HG03045 (cell line): Measurements from ENCODE around the gene MEGF11.
"Not testable (repeated sequence)": the region's sequence is repeated elsewhere in the genome, so short reads cannot be mapped to it uniquely, and the experiment has no call there.

Experiments
- ATAC-seq: cut with Tn5 transposase; IDR thresholded peaks from one replicate; pipeline ENCODE4 v1.9.1; 2021; ENCODE audit warnings: mild to moderate bottlenecking, moderate library complexity; ENCODE audit not compliant: unreplicated experiment

The MEGF11 gene

DNA sequence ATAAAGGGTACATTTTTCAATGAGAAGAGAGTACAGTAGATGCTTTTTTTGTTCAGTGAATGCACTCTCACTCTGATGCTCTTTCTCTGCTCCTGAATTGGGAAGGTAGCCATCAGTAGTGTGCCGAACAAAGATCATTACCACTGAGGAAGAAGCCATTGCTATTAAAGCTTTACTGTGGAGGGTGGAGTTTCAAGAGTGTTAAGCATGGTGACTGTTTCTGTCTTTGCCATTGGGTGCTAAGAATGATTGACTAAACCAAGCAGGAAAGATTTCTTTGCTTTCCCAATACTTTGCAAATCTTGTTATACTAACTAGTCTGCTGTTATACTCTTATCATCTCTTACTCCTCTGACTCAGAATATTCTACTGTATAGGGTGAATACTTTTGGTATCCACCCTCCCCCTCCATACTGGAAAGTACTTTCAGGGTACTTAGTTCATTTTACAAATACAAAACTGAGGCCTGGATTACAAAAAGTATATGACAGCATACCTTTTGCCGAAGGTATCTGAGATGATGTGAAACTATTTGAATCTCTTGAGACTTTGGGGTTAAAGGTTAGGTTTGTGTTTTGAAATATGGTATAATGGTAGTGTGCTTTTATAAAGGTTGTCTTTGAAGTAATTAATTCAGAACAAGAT, 382.5 kb downstream of the MEGF11 start:
- no peak for ATAC-seq

DNA sequence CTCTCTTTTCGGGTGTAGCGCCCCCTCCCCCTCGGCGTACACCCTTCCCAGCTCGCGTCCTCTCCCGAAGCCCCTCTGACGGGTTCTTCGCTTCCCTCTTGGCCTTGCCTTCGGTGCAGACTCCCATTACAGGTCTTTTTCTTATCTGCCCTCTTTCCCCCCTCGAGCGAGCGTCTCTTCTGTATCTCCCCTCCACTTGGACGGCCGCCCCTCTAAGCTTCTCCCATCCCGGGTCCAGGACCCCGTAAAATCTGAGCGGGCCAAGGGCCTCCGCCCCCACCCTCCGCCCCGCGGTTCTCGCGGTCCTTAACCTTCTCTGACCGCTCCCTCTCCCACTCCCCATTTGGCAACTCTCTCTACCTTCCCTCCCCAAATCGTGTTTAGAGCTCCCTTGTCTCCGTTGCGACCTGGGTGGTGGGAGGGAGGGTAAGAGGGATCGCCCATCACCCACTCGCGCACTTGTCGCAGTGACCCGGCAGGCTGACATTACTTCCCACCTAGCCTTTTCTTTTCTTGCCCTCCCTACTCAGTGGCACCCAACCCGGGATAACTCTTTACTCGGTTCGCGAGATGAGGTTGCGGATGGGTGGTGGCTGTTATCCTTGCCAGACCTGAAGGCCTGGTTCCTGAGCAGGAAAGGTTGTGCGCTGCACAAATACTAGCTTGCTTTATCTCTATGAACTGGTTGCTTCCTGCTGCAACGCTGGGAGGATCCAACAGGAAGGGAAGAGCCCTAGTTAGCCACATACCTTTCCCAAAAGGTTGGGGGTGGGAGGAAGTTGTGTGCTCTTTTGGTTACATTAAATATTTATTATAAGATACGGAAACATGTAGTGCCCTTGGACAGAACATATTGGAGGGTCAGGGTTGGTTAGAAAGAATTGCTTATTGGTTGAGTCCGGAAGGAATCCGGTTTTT, 383.3 kb downstream of the MEGF11 start:
- ATAC-seq: no peak

DNA sequence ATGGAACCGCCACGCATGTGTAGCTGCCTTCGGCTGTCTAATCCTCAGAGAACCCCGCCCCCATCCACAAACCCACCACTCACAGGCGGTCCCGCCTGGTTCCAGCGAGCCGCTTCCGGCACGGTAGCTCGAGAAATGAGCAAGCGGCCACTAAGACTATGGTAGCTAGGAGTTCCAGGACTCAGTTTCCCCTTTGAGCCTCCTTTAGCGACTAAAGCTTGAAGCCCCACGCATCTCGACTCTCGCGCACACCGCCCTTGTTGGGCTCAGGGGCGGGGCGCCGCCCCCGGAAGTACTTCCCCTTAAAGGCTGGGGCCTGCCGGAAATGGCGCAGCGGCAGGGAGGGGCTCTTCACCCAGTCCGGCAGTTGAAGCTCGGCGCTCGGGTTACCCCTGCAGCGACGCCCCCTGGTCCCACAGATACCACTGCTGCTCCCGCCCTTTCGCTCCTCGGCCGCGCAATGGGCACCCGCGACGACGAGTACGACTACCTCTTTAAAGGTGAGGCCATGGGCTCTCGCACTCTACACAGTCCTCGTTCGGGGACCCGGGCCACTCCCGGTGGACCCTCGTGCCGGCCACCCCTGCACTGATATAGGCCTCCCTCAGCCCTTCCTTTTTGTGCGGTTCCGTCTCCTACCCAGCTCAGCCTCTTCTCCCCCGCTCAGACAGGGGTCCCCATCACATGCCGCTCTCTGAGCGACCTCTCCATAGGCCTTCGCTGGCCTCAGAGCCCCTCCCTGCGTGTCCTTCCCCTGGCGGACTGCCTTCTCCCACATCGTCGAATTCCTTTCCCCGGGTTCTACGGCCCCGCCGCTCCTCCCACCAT, 384.2 kb downstream of the MEGF11 start, which contains the start of gene RAB11A:
RAB11A (plus strand) TSS at position 366 of the 828 bp plus-strand sequence; CDS start at position 461, 95 bp downstream.
- ATAC-seq: peak; percentile 93

DNA sequence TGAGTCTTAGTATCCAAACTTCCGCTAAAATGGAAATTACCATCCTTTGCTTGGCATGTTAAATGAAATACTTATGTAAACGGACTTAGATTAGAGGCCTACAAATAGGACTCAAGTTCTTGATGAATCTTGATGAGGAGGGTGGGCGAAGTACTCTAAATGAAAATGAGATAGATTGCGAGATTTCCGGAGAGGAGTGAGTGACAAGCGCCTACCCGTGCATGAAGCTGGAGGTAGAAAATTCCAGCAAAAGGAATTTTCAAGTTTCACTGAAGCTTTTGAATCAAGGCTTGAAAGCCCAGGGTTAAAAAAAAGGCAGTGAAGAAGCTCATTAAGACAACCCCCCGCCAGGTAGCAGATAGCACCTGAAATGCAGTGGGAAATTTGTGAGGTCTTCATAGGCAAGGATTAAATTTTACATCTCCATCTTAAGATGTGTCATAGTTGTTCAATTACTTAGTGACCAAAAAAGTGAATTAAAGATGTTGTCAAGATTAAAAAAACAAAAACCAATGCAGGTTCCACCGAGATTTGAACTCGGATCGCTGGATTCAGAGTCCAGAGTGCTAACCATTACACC, 384.9 kb downstream of the MEGF11 start:
- no peak for ATAC-seq

DNA sequence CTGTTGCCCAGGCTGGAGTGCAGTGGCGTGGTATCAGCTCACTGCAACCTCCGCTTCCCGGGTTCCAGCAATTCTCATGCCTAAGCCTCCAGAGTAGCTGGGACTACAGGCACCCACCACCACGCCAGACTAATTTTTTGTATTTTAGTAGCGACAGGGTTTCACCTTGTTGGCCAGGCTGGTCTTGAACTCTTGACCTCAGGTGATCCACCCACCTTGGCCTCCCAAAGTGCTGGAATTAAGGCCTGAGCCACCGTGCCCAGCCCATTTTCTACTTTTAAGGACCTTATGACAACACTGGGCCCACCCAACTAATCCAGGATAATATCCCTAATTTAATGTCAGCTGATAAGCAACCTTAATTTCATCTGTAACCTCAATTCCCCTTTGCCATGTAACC, 385.6 kb downstream of the MEGF11 start:
- ATAC-seq: not testable (repeated sequence)

DNA sequence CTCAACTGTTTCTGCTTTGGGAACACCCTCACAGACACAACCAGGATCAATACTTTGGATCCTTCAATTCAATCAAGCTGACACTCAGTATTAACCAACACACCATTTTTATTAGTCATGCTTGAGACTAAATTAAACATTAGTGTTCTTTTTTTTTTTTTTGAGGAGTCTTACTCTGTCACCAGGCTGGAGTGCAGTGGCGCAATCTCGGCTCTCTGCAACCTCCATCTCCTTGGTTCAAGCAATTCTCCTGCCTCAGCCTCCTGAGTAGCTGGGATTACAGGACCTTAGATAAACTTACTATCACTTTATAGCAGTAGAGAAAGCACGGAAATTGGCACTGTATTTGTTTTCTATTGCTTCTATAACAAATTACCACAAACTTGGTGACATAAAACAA, 386.3 kb downstream of the MEGF11 start:
- ATAC-seq: no peak

DNA sequence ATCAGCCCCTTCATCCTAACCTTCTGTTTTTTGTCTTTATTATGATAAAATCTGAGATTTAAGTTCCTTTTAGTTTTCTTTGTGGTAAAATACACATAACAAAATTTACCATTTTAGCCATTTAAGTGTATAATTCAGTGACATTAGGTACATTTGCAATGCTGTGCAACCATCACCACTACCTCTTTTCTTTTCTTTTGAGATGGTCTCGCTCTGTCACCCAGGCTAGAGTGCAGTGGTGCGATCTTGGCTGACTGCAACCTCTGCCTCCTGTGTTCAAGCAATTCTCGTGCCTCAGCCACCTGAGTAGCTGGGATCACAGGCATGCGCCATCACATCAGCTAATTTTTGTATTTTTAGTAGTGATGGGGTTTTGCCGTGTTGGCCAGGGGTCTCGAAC, 390.4 kb downstream of the MEGF11 start:
- ATAC-seq: no peak

DNA sequence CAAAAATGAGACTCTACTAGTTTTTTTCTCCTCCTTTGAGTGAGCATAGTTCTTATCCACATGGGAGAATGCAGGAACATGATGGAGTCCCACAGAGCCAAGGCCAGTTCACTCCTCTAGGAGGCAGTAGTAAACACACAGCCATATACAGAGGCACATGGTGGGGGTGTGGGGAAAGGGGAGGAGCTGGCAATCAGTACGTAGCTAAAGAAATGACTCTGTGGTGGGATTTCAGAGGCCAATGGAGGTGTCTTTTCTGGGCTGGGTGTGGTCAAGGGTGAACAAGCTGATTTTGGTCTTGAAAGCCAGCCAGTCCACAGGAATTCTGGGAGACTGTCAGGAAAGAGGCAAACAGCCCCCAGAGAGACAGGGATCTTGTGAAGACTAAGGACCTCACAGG, 390.9 kb downstream of the MEGF11 start:
- no peak for ATAC-seq

DNA sequence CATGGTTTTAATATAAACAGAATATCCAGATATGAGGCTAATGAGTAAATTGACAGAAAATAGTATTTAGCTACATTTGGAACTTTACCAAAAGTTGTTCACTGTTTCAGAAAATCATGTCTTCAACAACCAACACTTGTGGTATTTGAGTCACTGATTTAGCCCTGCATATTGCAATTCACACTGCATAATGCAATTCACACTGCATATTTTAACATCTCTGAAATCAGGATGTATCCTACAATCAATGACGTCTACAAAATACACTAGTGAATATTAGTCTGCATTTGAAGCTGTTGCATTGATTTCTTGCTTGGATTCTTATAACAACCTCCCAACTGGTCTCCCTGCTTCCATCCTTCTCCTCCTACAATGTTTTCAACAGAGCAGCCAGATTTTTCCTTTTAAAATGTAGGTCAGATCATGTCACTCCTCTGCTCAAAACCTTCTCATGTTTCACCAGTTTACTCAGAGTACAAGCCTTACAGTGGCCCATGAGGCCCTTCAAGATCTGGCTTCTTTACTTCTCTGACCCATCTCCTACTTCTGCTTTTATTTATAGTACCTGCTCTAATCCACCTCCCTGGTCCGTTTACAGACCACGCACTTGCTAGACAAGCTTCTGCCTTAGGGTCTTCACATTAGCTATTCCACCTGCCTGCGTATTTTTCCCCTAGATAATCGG, 395.7 kb downstream of the MEGF11 start:
- no peak for ATAC-seq

DNA sequence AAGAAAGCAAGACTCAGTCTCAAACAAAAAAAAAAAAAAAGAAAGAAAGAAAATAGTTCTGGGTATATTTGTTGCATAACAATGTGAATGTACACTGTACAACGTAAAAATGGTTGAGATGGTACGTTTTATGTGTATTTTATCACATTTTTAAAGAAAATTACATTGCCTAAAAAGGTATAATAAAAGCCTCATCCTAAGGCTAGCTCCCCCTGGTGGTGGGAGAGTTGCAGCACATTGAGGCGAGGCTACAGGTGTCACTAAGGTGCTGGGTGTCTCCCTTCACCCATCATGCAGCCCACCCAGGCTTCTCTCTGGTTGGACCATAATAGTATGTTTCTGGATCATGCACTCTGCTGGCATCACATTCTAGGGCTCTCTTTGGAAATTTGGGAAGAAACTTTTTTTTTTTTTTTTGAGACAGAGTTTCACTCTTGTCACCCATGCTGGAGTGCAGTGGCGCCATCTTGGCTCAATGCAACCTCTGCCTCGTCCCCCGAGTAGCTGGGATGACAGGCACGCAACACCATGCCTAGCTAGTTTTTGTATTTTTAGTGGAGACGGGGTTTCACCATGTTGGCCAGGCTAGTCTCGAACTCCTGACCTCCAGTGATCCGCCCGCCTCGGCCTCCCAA, 396.6 kb downstream of the MEGF11 start:
- ATAC-seq: no peak

DNA sequence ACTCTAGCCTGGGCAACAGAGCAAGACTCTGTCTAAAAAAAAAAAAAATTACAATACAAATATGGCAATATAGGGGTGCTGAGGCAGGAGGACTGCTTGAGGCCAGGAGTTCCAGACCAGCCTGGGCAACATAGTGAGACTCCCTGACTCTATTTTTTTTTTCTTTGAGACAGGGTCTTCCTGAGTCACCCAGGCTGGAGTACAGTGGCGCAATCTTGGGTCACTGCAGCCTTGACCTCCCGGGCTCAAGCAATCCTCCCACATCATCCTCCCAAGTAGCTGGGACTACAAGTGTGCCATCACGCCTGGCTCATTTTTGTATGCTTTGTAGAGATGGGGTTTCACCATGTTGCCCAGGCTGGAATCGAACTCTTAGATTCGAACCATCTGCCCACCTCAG, 401.6 kb downstream of the MEGF11 start:
- ATAC-seq: no peak

DNA sequence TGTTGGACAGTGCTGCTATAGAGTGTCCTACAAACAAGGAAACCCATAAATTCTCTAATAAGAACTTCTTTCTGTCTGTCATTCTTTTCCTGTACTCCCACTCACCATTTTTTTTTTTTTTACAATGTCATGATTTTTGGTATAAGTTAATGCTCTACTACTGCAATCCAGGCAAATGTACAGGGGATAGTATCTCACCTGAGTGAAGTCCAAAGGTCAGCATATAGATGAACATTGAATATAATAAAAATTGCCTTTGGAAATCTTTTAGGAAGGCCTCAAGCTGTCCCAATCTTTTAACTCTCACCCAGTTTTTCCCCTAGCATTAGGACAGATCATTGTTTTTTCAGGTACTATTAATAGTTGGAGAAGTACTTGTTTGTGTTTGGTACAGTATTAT, 405.6 kb downstream of the MEGF11 start:
- no peak for ATAC-seq

DNA sequence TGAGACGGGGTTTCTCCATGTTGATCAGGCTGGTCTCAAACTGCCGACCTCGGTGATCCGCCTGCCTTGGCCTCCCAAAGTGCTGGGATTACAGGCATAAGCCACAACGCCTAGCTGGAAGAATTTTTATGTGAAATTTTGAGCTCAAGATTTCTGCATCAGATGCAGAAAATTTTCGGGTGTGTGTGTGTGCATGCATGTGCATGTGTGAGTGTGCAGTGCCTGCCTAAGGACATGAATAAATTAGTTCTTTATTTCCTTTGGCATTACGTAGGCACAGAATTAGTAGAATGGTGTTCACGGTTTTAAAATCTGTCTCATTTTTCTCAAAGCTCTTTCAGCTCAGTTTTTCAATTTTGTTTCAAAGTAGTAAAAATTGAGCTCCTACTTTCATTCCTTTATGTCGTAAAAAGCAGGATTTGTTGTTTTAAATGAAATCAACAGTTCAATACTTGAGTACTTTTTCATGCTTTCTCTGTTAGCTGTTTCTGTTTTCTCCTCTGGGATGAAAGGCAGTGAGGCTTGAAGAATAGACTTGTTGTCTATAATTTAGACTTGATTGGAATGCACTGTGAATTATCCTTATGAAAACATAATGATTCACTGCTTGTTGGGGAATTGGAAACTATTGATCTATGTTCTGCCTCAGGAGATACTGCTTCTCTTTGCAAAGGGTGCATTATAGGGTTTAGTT, 407.6 kb downstream of the MEGF11 start:
- no peak for ATAC-seq
